Immature natural killer cell (primary cell): ENCODE results near the gene SWT1. TPM values are rescaled to one million over a fixed set of nuclear protein-coding genes. Genes with fewer than 3 reads are reported as not detected.

Experiments
- DNase-seq, 3 donors: peaks; one replicate each; pipeline ENCODE4 v3.0.0; 2022; ENCODE audit warnings: mixed read lengths in 1 of 3
- H3K27ac Mint-ChIP-seq, 6 donors: one replicate each; pipeline ENCODE4 v1.8.0; 2020; ENCODE audit warnings: mixed read lengths in 6 of 6, mild to moderate bottlenecking in 5 of 6, inconsistent platforms in 4 of 6, moderate library complexity in 3 of 6
- H3K27me3 Mint-ChIP-seq, 3 donors: one replicate each; pipeline ENCODE4 v1.8.0; 2020 to 2021; ENCODE audit warnings: low read depth in 3 of 3, mild to moderate bottlenecking in 3 of 3, mixed read lengths in 3 of 3, moderate library complexity in 3 of 3, inconsistent platforms in 1 of 3
- H3K36me3 Mint-ChIP-seq, 3 donors: one replicate each; pipeline ENCODE4 v1.8.0; 2020; ENCODE audit warnings: mixed read lengths in 3 of 3, inconsistent platforms in 2 of 3, mild to moderate bottlenecking in 2 of 3
- H3K4me1 Mint-ChIP-seq, 2 donors: one replicate each; pipeline ENCODE4 v1.8.0; 2020; ENCODE audit warnings: inconsistent platforms in 2 of 2, mild to moderate bottlenecking in 2 of 2, mixed read lengths in 2 of 2, moderate library complexity in 1 of 2
- H3K4me3 Mint-ChIP-seq, 5 donors: one replicate each; pipeline ENCODE4 v1.8.0; 2020; ENCODE audit warnings: mild to moderate bottlenecking in 5 of 5, mixed read lengths in 5 of 5, inconsistent platforms in 3 of 5, moderate library complexity in 3 of 5
- H3K9me3 Mint-ChIP-seq, 6 donors: one replicate each; pipeline ENCODE4 v1.8.0; 2020; ENCODE audit warnings: mild to moderate bottlenecking in 6 of 6, mixed read lengths in 6 of 6, inconsistent platforms in 4 of 6, moderate library complexity in 3 of 6
- polyA plus RNA-seq, 3 donors: library from polyadenylated mRNA; unstranded; fragments of 300-500 nt; fragmentation: Illumina TruSeq; gene quantifications; one replicate each; pipeline ENCODE4 v1.2.3, GENCODE V29; 2021

SWT1 gene
- polyA plus RNA-seq, 3 donors from 2014 or later = 0.25 to 2.4 (median 1.6) TPM

DNA sequence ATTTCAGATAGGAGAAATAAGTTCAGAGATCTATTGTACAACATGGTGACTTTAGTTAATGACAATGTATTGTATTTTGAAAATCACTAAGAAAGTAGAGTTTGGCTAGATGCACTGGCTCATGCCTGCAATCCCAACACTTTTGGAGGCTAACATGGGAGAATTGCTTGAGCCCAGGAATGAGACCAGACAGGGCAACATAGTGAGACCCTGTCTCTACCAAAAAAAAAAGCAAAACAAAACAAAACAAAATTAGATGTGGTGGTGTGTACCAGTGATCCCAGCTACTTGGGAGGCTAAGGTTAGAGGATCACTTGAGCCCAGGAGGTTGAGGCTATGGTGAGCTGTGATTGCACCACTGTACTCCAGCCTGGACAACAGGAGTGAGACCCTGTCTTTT is 132.9 kb downstream of the SWT1 start:
- DNase-seq = no peak
- peak overlapping the region in 1 of 6 donors; percentile 54 for H3K27ac Mint-ChIP-seq
- no peak overlapping the region for H3K4me3 Mint-ChIP-seq
- peaks cover 0 to 4% (median 3%) of the 10 kb centered on the region in 3 donors for H3K27me3 Mint-ChIP-seq
- peaks cover 4 to 68% of the 10 kb centered on the region in 2 donors for H3K4me1 Mint-ChIP-seq
- H3K9me3 Mint-ChIP-seq = no peaks in the 10 kb centered on the region
- H3K36me3 Mint-ChIP-seq = peaks cover 16 to 35% (median 17%) of the 10 kb centered on the region in 3 donors

DNA sequence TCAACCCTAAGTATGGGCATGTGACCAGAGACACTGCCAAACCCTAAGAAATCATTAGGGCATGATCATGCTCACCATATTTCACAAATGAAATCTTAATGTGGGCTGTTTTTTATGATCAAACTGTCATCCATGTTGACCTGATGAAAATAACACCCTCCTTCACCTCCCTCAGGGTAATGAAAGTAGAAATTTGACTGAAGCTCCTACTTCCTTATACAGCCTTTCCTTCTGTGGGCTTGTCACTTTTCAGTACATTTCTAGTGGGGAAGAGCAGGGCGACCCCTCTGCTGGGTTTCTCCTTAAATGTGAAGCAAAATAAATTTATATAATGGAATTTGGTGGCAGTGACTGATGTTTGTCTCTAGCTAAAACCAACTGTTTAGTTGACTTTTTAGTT is 134.2 kb downstream of the SWT1 start:
- peaks cover 4 to 78% of the 10 kb centered on the region in 2 donors for H3K4me1 Mint-ChIP-seq
- peaks cover 0 to 4% (median 0%) of the 10 kb centered on the region in 3 donors for H3K27me3 Mint-ChIP-seq
- no peak overlapping the region for H3K4me3 Mint-ChIP-seq
- H3K36me3 Mint-ChIP-seq = peaks cover 20 to 44% (median 23%) of the 10 kb centered on the region in 3 donors
- DNase-seq = no peak
- peak overlapping the region in 4 of 6 donors; percentile 31 to 48 (median 32) for H3K27ac Mint-ChIP-seq
- no peaks in the 10 kb centered on the region for H3K9me3 Mint-ChIP-seq

GRCh38 chr1:185291652-185292051 is 134.7 kb downstream of the SWT1 start:
- Mint-ChIP-seq H3K4me3 (no peak overlapping the region), H3K9me3 (no peaks in the 10 kb centered on the region), H3K36me3 (peaks cover 22 to 41% (median 28%) of the 10 kb centered on the region in 3 donors), H3K27ac (peak overlapping the region in 1 of 6 donors; percentile 20), H3K27me3 (peaks cover 0 to 4% (median 0%) of the 10 kb centered on the region in 3 donors), H3K4me1 (peaks cover 4 to 78% of the 10 kb centered on the region in 2 donors)
- DNase-seq = no peak

- Mint-ChIP-seq H3K4me3 (no peak overlapping the region), H3K36me3 (peaks cover 24 to 40% (median 30%) of the 10 kb centered on the region in 3 donors), H3K4me1 (peaks cover 4 to 76% of the 10 kb centered on the region in 2 donors), H3K9me3 (no peaks in the 10 kb centered on the region), H3K27me3 (peaks cover 0 to 4% (median 0%) of the 10 kb centered on the region in 3 donors), H3K27ac (peak overlapping the region in 3 of 6 donors; percentile 20 to 72 (median 51))
- DNase-seq = no peak
These were observed 135.3 kb downstream of the SWT1 start for GRCh38 chr1:185292237-185292636.

DNA sequence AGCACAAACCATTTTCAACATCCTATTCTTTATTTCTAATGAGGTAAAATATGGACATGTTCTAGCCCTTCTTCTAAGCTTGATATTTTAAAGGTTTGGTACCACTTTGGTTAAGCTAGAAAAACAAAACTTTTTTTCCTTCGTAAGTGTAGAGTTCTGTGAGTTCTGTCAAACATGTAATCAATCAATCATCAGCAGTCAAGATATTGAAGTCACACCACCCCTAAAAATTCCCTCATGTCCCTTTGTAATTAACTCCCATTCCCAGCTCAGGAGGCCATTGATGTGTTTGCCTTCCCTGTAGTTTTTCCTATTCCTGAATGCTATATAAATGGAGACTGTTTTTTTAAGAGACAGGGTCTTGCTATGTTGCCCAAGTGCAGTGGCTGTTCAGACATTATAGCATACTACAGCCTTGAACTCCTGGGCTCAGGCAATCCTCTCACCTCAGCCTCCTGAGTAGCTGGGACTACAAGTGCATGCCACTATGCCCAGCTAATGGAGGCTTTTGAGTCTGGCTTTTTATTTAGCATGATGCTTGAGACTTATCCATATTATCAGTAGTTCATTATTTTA is 137.1 kb downstream of the SWT1 start:
- Mint-ChIP-seq H3K27me3 (peaks cover 0 to 4% (median 0%) of the 10 kb centered on the region in 3 donors), H3K27ac (peak overlapping the region in 5 of 6 donors; percentile 7 to 83 (median 79)), H3K36me3 (peaks cover 33 to 48% (median 44%) of the 10 kb centered on the region in 3 donors), H3K9me3 (no peaks in the 10 kb centered on the region), H3K4me3 (no peak overlapping the region), H3K4me1 (peaks cover 3 to 72% of the 10 kb centered on the region in 2 donors)
- no peak for DNase-seq

- H3K9me3 Mint-ChIP-seq = no peaks in the 10 kb centered on the region
- no peak for DNase-seq
- H3K4me1 Mint-ChIP-seq = peaks cover 3 to 72% of the 10 kb centered on the region in 2 donors
- H3K27ac Mint-ChIP-seq = peak overlapping the region in 5 of 6 donors; percentile 1 to 73 (median 40)
- peaks cover 35 to 47% (median 45%) of the 10 kb centered on the region in 3 donors for H3K36me3 Mint-ChIP-seq
- no peak overlapping the region for H3K4me3 Mint-ChIP-seq
- peaks cover 0 to 4% (median 0%) of the 10 kb centered on the region in 3 donors for H3K27me3 Mint-ChIP-seq
These were observed 138.1 kb downstream of the SWT1 start for GRCh38 chr1:185295091-185295490.

GRCh38 chr1:185297982-185298381 is 141.0 kb downstream of the SWT1 start:
- H3K27ac Mint-ChIP-seq = peak overlapping the region in 4 of 6 donors; percentile 50 to 65 (median 60)
- no peaks in the 10 kb centered on the region for H3K9me3 Mint-ChIP-seq
- no peak for DNase-seq
- peaks cover 0 to 63% of the 10 kb centered on the region in 2 donors for H3K4me1 Mint-ChIP-seq
- H3K27me3 Mint-ChIP-seq = peaks cover 0 to 2% (median 0%) of the 10 kb centered on the region in 3 donors
- H3K4me3 Mint-ChIP-seq = no peak overlapping the region
- peaks cover 40 to 65% (median 41%) of the 10 kb centered on the region in 3 donors for H3K36me3 Mint-ChIP-seq

DNA sequence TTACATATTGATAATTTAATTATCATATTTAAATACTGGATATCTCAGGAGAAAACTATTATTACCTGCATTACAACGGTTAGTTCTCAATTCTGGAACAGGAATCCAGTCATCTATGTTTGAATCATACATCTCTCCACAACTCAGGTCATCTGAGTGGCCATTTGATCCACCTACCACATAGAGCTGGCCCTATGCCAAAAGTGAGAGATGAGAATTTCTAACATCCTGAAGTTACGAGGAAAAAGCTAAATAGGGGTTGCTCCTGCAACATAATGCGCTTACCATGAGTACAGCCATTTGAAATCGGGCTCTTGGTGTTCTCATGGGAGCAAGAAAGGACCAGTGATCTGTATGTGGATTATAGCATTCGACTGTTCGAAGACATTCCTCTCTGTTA is 143.2 kb downstream of the SWT1 start:
- Mint-ChIP-seq H3K4me1 (peaks cover 0 to 59% of the 10 kb centered on the region in 2 donors), H3K4me3 (no peak overlapping the region), H3K27me3 (peaks cover 0 to 2% (median 0%) of the 10 kb centered on the region in 3 donors), H3K36me3 (peaks cover 40 to 73% (median 42%) of the 10 kb centered on the region in 3 donors), H3K27ac (no peak overlapping the region), H3K9me3 (no peaks in the 10 kb centered on the region)
- no peak for DNase-seq

DNA sequence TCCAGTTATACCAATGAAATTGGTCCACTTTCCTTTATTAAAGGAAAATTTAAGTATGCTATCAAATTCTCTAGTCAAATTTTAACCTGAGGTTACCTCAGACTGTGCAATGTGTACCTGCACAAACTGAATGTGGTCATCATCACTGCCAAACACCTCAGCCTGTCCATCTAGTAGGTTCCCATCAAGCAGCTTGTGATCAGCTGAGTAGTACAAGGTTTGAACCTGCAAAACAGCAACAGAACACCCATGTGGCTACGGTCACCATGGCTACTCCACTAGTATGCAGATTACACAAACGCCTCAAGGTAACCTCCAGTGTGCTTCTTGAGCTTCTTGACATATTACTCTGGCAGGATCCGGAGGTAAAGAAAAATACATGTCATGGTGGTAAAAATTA is 148.5 kb downstream of the SWT1 start:
- no peak for DNase-seq
- H3K27ac Mint-ChIP-seq = peak overlapping the region in 4 of 6 donors; percentile 18 to 74 (median 64)
- H3K4me3 Mint-ChIP-seq = no peak overlapping the region
- H3K36me3 Mint-ChIP-seq = peaks cover 31 to 77% (median 43%) of the 10 kb centered on the region in 3 donors
- peaks cover 4 to 81% of the 10 kb centered on the region in 2 donors for H3K4me1 Mint-ChIP-seq
- H3K27me3 Mint-ChIP-seq = peaks cover 0 to 2% (median 0%) of the 10 kb centered on the region in 3 donors
- H3K9me3 Mint-ChIP-seq = no peaks in the 10 kb centered on the region

DNA sequence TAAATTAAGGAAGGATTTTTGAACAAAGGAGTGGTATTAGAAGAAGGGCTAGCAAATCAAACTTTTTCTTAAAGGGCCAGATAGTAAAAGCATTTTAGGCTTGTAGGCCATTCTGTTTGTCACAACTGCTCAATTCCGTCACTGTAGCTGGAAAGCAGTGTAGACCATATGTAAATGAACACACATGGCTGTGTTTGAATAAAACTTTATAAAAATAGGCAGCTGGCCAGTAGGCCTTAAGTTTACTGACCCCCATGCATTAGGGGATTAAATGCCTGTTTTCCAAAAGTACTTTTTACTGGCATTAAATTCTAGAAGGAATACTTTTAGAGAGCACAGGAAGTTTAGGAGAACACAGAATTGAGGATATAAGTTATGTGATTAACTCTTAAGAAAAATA is 151.2 kb downstream of the SWT1 start:
- Mint-ChIP-seq H3K9me3 (no peaks in the 10 kb centered on the region), H3K27ac (peak overlapping the region; percentile 8 to 71 (median 44)), H3K27me3 (peaks cover 0 to 2% (median 2%) of the 10 kb centered on the region in 3 donors), H3K4me1 (peaks cover 24 to 91% of the 10 kb centered on the region in 2 donors), H3K4me3 (no peak overlapping the region), H3K36me3 (peaks cover 30 to 63% (median 42%) of the 10 kb centered on the region in 3 donors)
- DNase-seq = no peak

GRCh38 chr1:185309566-185309965 is 152.6 kb downstream of the SWT1 start:
- no peak for DNase-seq
- Mint-ChIP-seq H3K27me3 (peaks cover 0 to 2% (median 0%) of the 10 kb centered on the region in 3 donors), H3K27ac (peak overlapping the region in 2 of 6 donors; percentile 34 to 46), H3K4me3 (no peak overlapping the region), H3K9me3 (no peaks in the 10 kb centered on the region), H3K4me1 (peaks cover 39 to 95% of the 10 kb centered on the region in 2 donors), H3K36me3 (peaks cover 21 to 51% (median 36%) of the 10 kb centered on the region in 3 donors)

GRCh38 chr1:185311589-185312225 is 154.7 kb downstream of the SWT1 start:
- peaks cover under 1 to 14% (median 13%) of the 10 kb centered on the region in 3 donors for H3K27me3 Mint-ChIP-seq
- H3K36me3 Mint-ChIP-seq = peaks cover 9 to 30% (median 19%) of the 10 kb centered on the region in 3 donors
- H3K9me3 Mint-ChIP-seq = no peaks in the 10 kb centered on the region
- H3K4me3 Mint-ChIP-seq = peak overlapping the region; percentile 12 to 99 (median 93)
- no peak for DNase-seq
- H3K27ac Mint-ChIP-seq = peak overlapping the region in 4 of 6 donors; percentile 57 to 95 (median 81)
- peaks cover 48 to 89% of the 10 kb centered on the region in 2 donors for H3K4me1 Mint-ChIP-seq

- H3K36me3 Mint-ChIP-seq = peaks cover 4 to 22% (median 13%) of the 10 kb centered on the region in 3 donors
- peak overlapping the region in 5 of 6 donors; percentile 11 to 95 (median 80) for H3K27ac Mint-ChIP-seq
- H3K9me3 Mint-ChIP-seq = no peaks in the 10 kb centered on the region
- DNase-seq = no peak
- peaks cover 51 to 84% of the 10 kb centered on the region in 2 donors for H3K4me1 Mint-ChIP-seq
- peaks cover 7 to 22% (median 21%) of the 10 kb centered on the region in 3 donors for H3K27me3 Mint-ChIP-seq
- peak overlapping the region; percentile 93 to 99 (median 96) for H3K4me3 Mint-ChIP-seq
These were observed 155.6 kb downstream of the SWT1 start for GRCh38 chr1:185312361-185313138.
